ENCODE data around the gene MARCHF2. TPM values are rescaled to one million over a fixed set of nuclear protein-coding genes. Genes with fewer than 3 reads are reported as not detected.
"Not testable (repeated sequence)": the region's sequence is repeated elsewhere in the genome, so short reads cannot be mapped to it uniquely, and the experiment has no call there.

Gene MARCHF2
- total RNA-seq, 2 experiments from 2014 or later = 9.2 to 10.3 TPM

GRCh38 chr19:8399681-8400188 lies 13.4 kb upstream of the MARCHF2 start:
- peaks cover 15% of the 10 kb centered on the region for H3K4me1 Mint-ChIP-seq (ENCODE audit: low read depth)
- CTCF ChIA-PET = interaction anchor here (0.6 to 5.2 kb wide), 2 partner anchors 46 to 95 kb away, joined by 4 to 35 read pairs; no protein-coding TSS in a partner anchor

DNA sequence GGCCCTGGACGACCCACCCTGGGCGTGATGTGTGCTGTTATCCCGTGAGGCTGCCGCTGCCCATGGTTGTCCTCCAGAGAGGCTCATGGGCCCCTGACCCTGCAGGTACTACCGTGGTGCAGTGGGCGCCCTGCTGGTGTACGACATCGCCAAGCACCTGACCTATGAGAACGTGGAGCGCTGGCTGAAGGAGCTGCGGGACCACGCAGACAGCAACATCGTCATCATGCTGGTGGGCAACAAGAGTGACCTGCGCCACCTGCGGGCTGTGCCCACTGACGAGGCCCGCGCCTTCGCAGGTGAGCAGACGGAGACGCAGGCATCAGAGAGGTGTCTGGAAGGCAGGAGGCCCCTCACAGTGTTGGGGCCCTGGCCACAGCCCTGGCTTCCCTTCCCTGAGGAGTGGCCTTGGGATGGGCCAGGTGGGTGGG lies 11.1 kb upstream of the MARCHF2 start:
- CTCF ChIA-PET = interaction anchor here (5.2 kb wide), 1 partner anchor 48 kb away, joined by 35 read pairs; no protein-coding TSS in a partner anchor
- Mint-ChIP-seq H3K27ac (no peak overlapping the region), H3K36me3 (ENCODE audit: low read depth) (peaks cover 7% of the 10 kb centered on the region), H3K4me1 (ENCODE audit: low read depth) (peaks cover 5% of the 10 kb centered on the region), H3K4me3 (no peak overlapping the region), H3K9me3 (no peaks in the 10 kb centered on the region), H3K27me3 (ENCODE audit: low read depth) (no peaks in the 10 kb centered on the region)
- DNase-seq = no peak
- intact Hi-C loops (cut with micrococcal nuclease) = no loop called here

More at GRCh38 chr19:8399681-8400188, 13.4 kb upstream of the MARCHF2 start:
- Mint-ChIP-seq H3K9me3 (no peaks in the 10 kb centered on the region), H3K27ac (no peak overlapping the region), H3K27me3 (ENCODE audit: low read depth) (no peaks in the 10 kb centered on the region), H3K4me3 (no peak overlapping the region), H3K36me3 (ENCODE audit: low read depth) (peaks cover 5% of the 10 kb centered on the region)
- no peak for DNase-seq
- intact Hi-C loops (cut with micrococcal nuclease) = no loop called here

GRCh38 chr19:8403098-8403819 lies 9.8 kb upstream of the MARCHF2 start:
- intact Hi-C loops (cut with micrococcal nuclease) = no loop called here
- no peak overlapping the region for H3K27ac Mint-ChIP-seq
- H3K9me3 Mint-ChIP-seq = no peaks in the 10 kb centered on the region
- no peak for DNase-seq
- H3K4me3 Mint-ChIP-seq = no peak overlapping the region
- CTCF ChIA-PET = no interaction called here
- no peaks in the 10 kb centered on the region for H3K27me3 Mint-ChIP-seq (ENCODE audit: low read depth)
- peaks cover 7% of the 10 kb centered on the region for H3K36me3 Mint-ChIP-seq (ENCODE audit: low read depth)
- no peaks in the 10 kb centered on the region for H3K4me1 Mint-ChIP-seq (ENCODE audit: low read depth)

- Mint-ChIP-seq H3K9me3 (no peaks in the 10 kb centered on the region), H3K36me3 (ENCODE audit: low read depth) (peaks cover 7% of the 10 kb centered on the region), H3K27ac (no peak overlapping the region), H3K4me3 (no peak overlapping the region), H3K4me1 (ENCODE audit: low read depth) (no peaks in the 10 kb centered on the region), H3K27me3 (ENCODE audit: low read depth) (no peaks in the 10 kb centered on the region)
- no peak for DNase-seq
- CTCF ChIA-PET = no interaction called here
- intact Hi-C loops (cut with micrococcal nuclease) = no loop called here
Observed at GRCh38 chr19:8403820-8404109, 9.3 kb upstream of the MARCHF2 start.

DNA sequence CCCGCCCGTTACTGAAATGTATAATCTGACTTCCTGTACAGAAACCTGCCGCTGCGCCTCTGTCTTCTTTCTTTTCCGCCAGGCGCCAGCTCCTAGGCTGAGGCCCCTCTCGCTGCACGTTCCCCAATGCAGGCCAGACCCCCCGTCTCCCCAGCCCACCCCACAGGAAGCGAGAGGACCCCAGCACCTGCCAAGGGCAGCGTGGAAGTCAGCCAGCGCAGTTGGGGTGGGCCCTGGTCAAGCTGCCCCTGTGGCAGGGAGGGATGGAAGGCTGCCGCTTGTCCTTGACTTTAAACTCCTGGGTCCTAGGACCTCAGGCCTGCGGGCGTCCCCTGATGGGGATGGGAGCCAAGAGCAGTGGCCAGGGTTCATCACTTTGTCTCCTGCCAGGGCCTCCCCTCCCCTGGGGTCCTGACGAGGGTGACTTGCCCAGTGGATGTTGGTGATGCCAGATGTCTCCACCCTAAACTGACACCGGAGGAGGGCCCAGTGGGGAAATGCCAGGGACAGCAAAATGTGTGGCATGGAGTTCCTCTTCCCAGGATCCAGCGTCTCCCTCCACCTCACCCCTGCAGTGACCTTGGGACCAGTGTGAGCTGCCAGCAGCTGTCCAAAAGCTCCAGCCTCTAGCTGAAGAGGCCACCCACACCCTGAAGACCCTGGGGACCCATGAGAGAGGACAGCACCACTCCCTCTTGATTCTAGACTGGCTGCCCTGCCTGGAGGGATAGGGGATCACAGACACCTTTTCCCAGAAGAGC lies 8.5 kb upstream of the MARCHF2 start:
- Mint-ChIP-seq H3K27ac (no peak overlapping the region), H3K27me3 (ENCODE audit: low read depth) (no peaks in the 10 kb centered on the region), H3K9me3 (no peaks in the 10 kb centered on the region), H3K36me3 (ENCODE audit: low read depth) (peaks cover 7% of the 10 kb centered on the region), H3K4me3 (no peak overlapping the region), H3K4me1 (ENCODE audit: low read depth) (no peaks in the 10 kb centered on the region)
- CTCF ChIA-PET = interaction anchor here (1.1 kb wide), 1 partner anchor 9 kb away, joined by 3 read pairs; no protein-coding TSS in a partner anchor
- no peak for DNase-seq
- intact Hi-C loops (cut with micrococcal nuclease) = no loop called here

DNA sequence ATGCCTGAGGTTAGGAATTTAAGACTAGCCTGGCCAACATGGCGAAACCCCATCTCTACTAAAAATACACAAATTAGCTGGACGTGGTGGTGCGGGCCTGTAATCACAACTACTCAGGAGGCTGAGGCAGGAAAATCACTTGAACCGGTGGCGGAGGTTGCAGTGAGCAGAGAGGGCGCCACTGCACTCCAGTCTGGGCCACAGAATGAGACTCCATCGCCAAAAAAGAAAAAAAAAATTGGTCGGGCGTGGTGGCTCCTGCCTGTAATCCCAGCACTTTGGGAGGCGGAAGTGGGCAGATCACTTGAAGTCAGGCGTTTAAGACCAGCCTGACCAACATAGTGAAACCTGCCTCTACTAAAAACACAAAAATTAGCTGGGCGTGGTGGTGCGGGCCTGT lies 2.4 kb upstream of the MARCHF2 start:
- H3K27ac Mint-ChIP-seq; H3K4me1 Mint-ChIP-seq (ENCODE audit: low read depth); H3K4me3 Mint-ChIP-seq; intact Hi-C loops (cut with micrococcal nuclease); H3K9me3 Mint-ChIP-seq; H3K36me3 Mint-ChIP-seq (ENCODE audit: low read depth); H3K27me3 Mint-ChIP-seq (ENCODE audit: low read depth); DNase-seq: not testable (repeated sequence)
- CTCF ChIA-PET = interaction anchor here (0.6 to 4.9 kb wide), 3 partner anchors 57 to 181 kb away, joined by 3 to 21 read pairs (median 5); no protein-coding TSS in a partner anchor

- peaks cover 5% of the 10 kb centered on the region for H3K4me1 Mint-ChIP-seq (ENCODE audit: low read depth)
- peak overlapping the region; percentile 41 for H3K4me3 Mint-ChIP-seq
- H3K9me3 Mint-ChIP-seq = no peaks in the 10 kb centered on the region
- CTCF ChIA-PET = interaction anchor here (0.8 to 4.9 kb wide), 10 partner anchors 8 to 164 kb away, joined by 3 to 21 read pairs (median 4); partner anchors contain the start of genes HNRNPM and MYO1F
- no peaks in the 10 kb centered on the region for H3K36me3 Mint-ChIP-seq (ENCODE audit: low read depth)
- no peak for DNase-seq
- H3K27ac Mint-ChIP-seq = no peak overlapping the region
- intact Hi-C loops (cut with micrococcal nuclease) = loop anchor here (1.0 to 2.0 kb wide), 6 partner anchors 23 to 165 kb away; partner anchors contain the start of genes HNRNPM and RAB11B
- H3K27me3 Mint-ChIP-seq (ENCODE audit: low read depth) = no peaks in the 10 kb centered on the region
Observed at GRCh38 chr19:8413629-8413995, 507 bp downstream of the MARCHF2 start.

- H3K4me3 Mint-ChIP-seq = no peak overlapping the region
- intact Hi-C loops (cut with micrococcal nuclease) = no loop called here
- DNase-seq = no peak
- H3K4me1 Mint-ChIP-seq (ENCODE audit: low read depth) = peaks cover 5% of the 10 kb centered on the region
- H3K27me3 Mint-ChIP-seq (ENCODE audit: low read depth) = no peaks in the 10 kb centered on the region
- no peaks in the 10 kb centered on the region for H3K36me3 Mint-ChIP-seq (ENCODE audit: low read depth)
- H3K9me3 Mint-ChIP-seq = no peaks in the 10 kb centered on the region
- H3K27ac Mint-ChIP-seq = no peak overlapping the region
- CTCF ChIA-PET = interaction anchor here (1.4 kb wide), 1 partner anchor 89 kb away, joined by 5 read pairs; no protein-coding TSS in a partner anchor
Observed at GRCh38 chr19:8416796-8417195, 3.7 kb downstream of the MARCHF2 start.

DNA sequence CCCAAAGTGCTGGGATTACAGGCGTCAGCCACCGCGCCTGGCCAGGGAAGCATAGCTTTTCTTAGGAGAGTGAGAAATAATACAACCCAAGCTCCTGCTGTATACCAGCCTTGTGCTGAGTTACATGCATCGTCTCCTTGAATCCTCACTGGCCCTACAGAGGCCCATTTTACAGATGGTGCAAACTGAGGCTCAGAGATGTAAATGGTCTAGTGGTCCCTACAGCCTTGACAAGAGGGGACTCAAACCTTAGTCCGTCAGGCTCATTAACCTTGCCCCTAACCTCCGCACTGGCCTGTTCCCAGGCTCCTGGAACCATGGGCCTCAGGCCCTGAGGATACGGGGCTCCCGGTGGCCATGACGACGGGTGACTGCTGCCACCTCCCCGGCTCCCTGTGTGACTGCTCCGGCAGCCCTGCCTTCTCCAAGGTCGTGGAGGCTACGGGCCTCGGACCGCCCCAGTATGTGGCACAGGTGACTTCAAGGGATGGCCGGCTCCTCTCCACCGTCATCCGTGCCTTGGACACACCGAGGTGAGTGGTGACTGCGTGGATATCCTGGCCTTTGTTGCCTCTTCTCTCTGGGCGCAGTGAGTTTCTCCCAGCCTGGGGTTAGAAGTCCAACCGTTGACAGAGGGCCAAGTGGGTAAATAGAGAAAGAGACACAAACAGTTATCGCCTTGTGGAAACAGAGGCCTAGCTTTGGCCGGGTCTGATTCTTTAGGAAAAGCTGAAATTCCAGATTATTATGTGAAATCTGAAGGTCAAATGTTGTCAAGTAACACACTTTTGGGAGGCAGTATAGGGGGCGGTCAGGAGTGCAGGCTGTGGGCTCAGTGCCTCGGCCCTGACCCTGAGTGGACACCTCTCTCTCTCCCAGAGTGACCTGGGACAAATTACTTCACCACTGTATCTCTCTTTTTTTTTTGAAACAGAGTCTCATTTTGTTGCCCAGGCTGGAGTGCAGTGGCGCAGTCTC lies 8.7 kb downstream of the MARCHF2 start:
- no peak overlapping the region for H3K4me3 Mint-ChIP-seq
- H3K36me3 Mint-ChIP-seq (ENCODE audit: low read depth) = peaks cover 6% of the 10 kb centered on the region
- no peak for DNase-seq
- no peaks in the 10 kb centered on the region for H3K9me3 Mint-ChIP-seq
- H3K27me3 Mint-ChIP-seq (ENCODE audit: low read depth) = no peaks in the 10 kb centered on the region
- no peaks in the 10 kb centered on the region for H3K4me1 Mint-ChIP-seq (ENCODE audit: low read depth)
- CTCF ChIA-PET = interaction anchor here (1.1 to 1.2 kb wide), 2 partner anchors 65 to 157 kb away, joined by 3 read pairs; no protein-coding TSS in a partner anchor
- intact Hi-C loops (cut with micrococcal nuclease) = no loop called here
- no peak overlapping the region for H3K27ac Mint-ChIP-seq

GRCh38 chr19:8423817-8424223 lies 10.7 kb downstream of the MARCHF2 start:
- Mint-ChIP-seq H3K36me3 (ENCODE audit: low read depth) (peaks cover 6% of the 10 kb centered on the region), H3K27me3 (ENCODE audit: low read depth) (no peaks in the 10 kb centered on the region), H3K27ac (no peak overlapping the region), H3K9me3 (no peaks in the 10 kb centered on the region), H3K4me3 (no peak overlapping the region), H3K4me1 (ENCODE audit: low read depth) (no peaks in the 10 kb centered on the region)
- CTCF ChIA-PET = no interaction called here
- DNase-seq = no peak
- intact Hi-C loops (cut with micrococcal nuclease) = no loop called here

DNA sequence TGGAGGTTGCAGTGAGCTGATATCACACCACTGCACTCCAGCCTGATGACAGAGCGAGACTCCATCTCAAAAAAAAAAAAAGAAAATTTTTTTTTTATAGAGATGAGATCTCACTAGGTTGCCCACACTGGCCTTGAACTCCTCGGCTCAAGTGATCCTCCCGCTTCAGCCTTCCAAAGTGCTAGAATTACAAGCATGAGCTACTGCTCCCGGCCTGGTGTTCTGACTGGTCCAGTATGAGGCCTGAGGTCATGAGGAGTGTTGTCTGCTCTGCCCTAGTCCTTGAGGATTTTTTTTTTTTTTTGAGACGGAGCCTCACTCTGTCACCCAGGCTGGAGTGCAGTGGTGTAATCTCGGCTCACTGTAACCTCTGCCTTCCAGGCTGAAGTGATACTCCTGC lies 12.2 kb downstream of the MARCHF2 start:
- H3K36me3 Mint-ChIP-seq (ENCODE audit: low read depth); DNase-seq; H3K27ac Mint-ChIP-seq; H3K9me3 Mint-ChIP-seq; H3K4me3 Mint-ChIP-seq; intact Hi-C loops (cut with micrococcal nuclease); H3K27me3 Mint-ChIP-seq (ENCODE audit: low read depth); H3K4me1 Mint-ChIP-seq (ENCODE audit: low read depth): not testable (repeated sequence)
- CTCF ChIA-PET = interaction anchor here (0.6 to 0.7 kb wide), 2 partner anchors 60 to 152 kb away, joined by 3 to 7 read pairs; partner anchors contain the start of gene MYO1F
